Stimulated activated naive CD4-positive, alpha-beta T cell treated with Interleukin-2 at 50 U/mL for 16 hours (primary cell): ENCODE data around the gene ALS2.
"Not testable (repeated sequence)": the region's sequence is repeated elsewhere in the genome, so short reads cannot be mapped to it uniquely, and the experiment has no call there.

ENCODE experiments used
- DNase-seq: peaks from one replicate; lab custom pipeline; 2025; lab: John Stamatoyannopoulos, UW

ALS2 gene

GRCh38 chr2:201674794-201675193 lies 105.9 kb downstream of the ALS2 start:
- no peak for DNase-seq

GRCh38 chr2:201674298-201674697 lies 106.4 kb downstream of the ALS2 start:
- no peak for DNase-seq

- no peak for DNase-seq
Measured at GRCh38 chr2:201673546-201673945, 107.2 kb downstream of the ALS2 start.

- not testable (repeated sequence) for DNase-seq
Measured at GRCh38 chr2:201671205-201671604, 109.5 kb downstream of the ALS2 start.

- no peak for DNase-seq
Measured at GRCh38 chr2:201669865-201670264, 110.9 kb downstream of the ALS2 start.

- no peak for DNase-seq
Measured at GRCh38 chr2:201668402-201668910, 112.3 kb downstream of the ALS2 start.

GRCh38 chr2:201664334-201664733 lies 116.4 kb downstream of the ALS2 start:
- no peak for DNase-seq

GRCh38 chr2:201661366-201661765 lies 119.4 kb downstream of the ALS2 start:
- no peak for DNase-seq

- no peak for DNase-seq
Measured at GRCh38 chr2:201660293-201660895, 120.3 kb downstream of the ALS2 start.

- no peak for DNase-seq
Measured at GRCh38 chr2:201656740-201657139, 124.0 kb downstream of the ALS2 start.

GRCh38 chr2:201656102-201656501 lies 124.6 kb downstream of the ALS2 start:
- no peak for DNase-seq

- no peak for DNase-seq
Measured at GRCh38 chr2:201654616-201655384, 125.9 kb downstream of the ALS2 start.

- DNase-seq, result no peak
Measured at GRCh38 chr2:201653221-201653620, 127.5 kb downstream of the ALS2 start.
